AG09319 (cell line): ENCODE results near the gene IL17RD.
A peak's percentile ranks its signal among the peaks of the same experiment; 100 is the strongest.

Source experiments
- DNase-seq: peaks from one replicate; pipeline ENCODE4 v3.0.0-alpha.2; 2010; ENCODE audit warnings: low read depth; ENCODE audit errors: extremely low read depth
- TF ChIP-seq, protein P1 (sequence below): IDR thresholded peaks from 2 replicates; pipeline ENCODE4 v1.5.1; 2011; ENCODE audit warnings: low read depth, mild to moderate bottlenecking, inconsistent platforms, low read length, moderate library complexity

The IL17RD gene

DNA sequence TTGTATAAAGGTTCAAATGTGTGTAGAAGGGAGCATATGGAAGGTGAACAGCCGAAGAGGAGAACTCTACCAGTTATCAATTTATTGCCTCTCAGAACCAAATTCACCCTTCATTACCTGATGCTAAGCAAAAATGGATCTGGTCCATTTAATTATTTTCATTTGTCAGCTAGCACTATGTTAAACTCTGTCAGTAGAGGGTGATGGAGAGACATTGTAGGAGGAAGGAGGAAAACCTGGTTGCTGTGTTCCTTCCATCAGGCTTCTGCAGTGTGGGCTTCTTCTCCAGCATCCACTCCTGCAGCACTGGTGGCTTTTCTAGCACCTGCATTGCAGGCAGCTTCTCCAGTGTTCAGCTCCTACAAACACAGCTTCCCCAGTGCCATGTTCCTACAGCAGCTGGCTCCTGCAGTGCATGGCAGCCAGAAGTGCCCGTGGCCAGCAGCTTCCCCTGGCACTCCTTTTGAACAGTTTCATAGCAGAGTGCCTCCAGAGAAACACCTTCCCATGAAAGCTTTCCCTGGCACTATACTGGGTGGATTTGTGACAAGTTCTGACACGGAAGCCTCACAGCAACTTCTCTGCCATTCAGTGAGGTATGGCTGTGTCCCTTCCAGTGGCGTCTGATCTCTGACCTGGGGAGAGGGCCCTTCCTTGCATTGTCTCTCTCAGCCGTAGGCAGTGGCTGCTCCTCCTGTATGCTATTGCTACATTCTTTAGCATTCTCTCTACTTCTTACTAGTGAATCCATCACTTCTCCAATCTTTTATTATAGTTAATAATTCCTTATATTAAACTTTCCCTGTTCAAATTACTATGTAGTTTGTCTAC lies 14.6 kb upstream of the IL17RD start:
- TF ChIP-seq, protein P1, sequence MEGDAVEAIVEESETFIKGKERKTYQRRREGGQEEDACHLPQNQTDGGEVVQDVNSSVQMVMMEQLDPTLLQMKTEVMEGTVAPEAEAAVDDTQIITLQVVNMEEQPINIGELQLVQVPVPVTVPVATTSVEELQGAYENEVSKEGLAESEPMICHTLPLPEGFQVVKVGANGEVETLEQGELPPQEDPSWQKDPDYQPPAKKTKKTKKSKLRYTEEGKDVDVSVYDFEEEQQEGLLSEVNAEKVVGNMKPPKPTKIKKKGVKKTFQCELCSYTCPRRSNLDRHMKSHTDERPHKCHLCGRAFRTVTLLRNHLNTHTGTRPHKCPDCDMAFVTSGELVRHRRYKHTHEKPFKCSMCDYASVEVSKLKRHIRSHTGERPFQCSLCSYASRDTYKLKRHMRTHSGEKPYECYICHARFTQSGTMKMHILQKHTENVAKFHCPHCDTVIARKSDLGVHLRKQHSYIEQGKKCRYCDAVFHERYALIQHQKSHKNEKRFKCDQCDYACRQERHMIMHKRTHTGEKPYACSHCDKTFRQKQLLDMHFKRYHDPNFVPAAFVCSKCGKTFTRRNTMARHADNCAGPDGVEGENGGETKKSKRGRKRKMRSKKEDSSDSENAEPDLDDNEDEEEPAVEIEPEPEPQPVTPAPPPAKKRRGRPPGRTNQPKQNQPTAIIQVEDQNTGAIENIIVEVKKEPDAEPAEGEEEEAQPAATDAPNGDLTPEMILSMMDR = peak; percentile 40
- no peak for DNase-seq

DNA sequence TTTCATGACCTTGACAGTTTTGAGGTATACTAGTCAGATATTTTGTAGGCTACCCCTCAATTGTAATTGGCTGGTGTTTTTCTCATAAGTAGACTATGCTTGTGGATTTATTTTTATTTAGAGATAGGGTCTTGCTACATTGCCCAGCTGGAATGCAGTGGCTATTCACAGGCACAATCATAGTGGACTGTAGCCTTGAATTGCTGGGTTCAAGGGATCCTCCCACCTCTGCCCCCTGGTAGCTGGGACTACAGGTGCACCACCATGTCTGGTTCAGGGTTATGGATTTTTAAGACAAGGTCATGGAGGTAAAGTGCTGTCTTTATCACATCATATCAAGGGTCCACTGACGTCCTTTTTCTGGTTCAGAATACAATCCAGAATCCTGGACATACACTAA lies 10.9 kb upstream of the IL17RD start:
- no peak for DNase-seq
- TF ChIP-seq, protein P1 = no peak

DNA sequence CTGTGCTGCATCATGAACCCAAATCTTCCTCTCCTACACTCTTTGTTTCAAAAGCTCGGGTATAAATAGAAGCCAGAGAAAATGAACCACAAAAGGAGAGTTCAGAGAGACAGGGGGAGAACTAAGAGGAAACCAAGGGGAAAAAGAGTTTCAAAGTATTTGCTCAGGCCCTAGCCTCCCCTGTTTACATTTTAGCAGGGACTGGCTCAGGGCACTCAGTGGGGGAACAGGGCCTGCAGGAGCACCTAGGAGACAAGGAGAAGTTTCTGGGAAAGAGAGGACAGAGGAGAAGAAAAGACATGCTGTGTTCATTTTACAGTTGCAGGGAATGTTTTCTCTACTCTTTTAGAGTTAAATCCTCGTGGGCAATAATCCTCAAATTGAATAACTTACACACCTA lies 8.5 kb upstream of the IL17RD start:
- TF ChIP-seq, protein P1 = no peak
- DNase-seq = no peak

DNA sequence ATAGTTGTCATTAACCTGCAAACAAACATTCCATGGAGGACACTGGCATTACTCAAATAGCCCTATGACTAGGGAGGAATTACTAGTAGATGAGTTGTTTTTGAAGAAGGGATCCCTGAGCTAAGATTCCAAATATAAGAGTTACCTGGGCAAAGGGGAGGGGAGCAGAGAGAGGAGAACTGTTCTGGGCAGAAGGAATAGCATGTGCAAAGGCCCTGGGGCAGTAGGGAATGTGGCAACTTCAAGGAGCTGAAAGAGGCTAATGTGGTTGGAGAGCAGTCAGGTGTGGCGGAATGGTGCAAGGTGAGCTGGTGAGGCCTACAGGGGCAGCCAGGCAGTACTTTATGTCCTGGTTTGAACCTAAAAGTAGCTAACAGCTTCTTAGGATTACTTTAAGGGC lies 5.8 kb upstream of the IL17RD start:
- no peak for DNase-seq
- TF ChIP-seq, protein P1 = no peak

DNA sequence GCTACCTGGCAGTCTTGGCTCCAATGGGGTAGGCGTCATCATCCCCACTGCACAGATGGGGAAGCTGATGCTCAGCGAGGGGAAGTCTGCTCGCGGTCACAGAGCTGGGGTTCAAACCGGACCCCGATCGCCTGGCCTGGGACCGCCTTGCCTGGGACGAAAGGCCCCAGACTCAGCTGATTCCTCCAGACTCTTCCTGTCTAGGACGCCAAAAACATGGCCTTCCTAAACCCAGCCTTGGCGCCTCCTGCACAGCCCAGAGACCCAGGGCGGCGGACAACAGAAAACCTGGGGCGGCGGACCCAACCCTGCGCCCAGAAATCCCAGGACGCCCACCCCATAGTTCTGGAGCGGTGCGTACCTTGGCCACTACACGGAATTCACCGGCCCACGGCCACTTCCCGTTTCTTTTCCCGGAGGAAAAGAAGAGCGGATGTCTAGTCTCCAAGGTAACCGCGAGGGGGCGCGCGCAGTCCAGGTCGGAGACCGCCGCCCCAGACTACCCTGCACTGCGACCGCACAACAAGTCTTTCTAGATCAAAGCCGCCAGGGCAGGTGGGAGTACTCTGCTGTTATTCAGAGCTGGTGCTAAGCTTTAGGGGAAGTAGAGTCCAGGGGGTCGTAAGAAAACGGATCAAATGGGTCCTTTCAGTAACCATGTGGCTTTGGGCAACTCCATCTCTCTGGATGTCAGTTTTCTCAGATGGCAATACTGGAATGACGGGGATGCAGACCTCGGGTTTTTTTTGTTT lies 4.9 kb upstream of the IL17RD start:
- TF ChIP-seq, protein P1 = peak; percentile 82
- DNase-seq = no peak

DNA sequence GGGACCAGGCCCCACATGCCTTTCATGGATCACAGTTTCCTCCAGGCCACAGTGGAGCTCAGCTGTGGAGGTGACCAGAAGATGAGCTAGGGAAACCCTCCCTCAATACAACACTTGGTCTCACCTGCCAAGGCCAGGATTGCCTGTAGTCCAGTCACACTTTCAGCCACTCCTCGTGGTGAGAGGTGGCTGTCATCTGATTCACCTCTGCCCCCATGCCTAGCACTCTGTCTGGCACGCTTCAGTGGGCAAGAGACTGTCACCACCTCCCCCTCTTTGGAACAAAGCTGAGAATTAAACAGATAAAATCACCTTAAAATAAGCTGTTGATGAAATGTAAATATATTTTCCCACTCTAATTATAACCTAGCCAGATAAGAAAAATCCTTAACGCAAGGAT lies 4.0 kb upstream of the IL17RD start:
- DNase-seq = no peak
- TF ChIP-seq, protein P1 = no peak

DNA sequence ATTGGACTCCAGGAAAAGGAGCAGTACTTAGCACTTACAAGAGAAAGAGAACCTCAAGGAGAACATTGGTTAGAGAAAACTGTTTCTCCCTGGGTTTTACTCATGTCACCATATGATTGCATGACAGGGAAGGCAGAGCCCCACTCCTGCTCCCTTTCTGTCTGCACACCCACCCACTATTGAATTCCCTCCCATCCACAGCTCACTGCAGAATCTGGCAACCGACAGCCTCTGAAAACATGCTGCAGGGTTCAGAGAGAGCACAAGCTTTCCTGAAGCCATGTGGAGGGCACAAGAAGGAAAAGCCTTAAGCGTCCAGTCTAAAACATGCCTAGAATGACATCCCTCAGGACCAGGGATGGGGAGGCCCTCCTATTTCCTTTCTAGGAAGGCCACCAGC lies 3.0 kb upstream of the IL17RD start:
- DNase-seq = no peak
- TF ChIP-seq, protein P1 = no peak
